ENCODE results near the gene PARP4.
"Not testable (repeated sequence)": the region's sequence is repeated elsewhere in the genome, so short reads cannot be mapped to it uniquely, and the experiment has no call there.

Gene PARP4

GRCh38 chr13:24444851-24445250 lies 67.7 kb downstream of the PARP4 start:
- DNase-seq = not testable (repeated sequence)

DNA sequence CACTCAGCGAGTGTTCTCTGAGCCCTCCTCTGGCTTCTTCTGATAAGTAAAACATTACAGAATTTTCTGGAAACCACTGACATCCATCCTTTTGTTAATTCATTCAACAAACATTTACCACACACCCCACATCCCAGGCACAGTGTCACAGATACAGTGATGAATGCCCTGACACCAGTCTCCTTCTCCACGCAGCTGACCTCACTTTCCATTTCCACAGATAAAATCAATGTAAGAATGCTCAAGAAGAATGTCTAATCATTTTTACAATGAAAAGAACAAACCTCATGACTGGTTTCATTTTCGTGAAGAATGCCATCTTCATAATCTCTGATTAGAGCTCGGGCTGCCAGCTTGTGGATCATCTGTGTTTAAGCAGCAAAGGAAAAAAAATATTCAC lies 69.2 kb downstream of the PARP4 start:
- no peak for DNase-seq

DNA sequence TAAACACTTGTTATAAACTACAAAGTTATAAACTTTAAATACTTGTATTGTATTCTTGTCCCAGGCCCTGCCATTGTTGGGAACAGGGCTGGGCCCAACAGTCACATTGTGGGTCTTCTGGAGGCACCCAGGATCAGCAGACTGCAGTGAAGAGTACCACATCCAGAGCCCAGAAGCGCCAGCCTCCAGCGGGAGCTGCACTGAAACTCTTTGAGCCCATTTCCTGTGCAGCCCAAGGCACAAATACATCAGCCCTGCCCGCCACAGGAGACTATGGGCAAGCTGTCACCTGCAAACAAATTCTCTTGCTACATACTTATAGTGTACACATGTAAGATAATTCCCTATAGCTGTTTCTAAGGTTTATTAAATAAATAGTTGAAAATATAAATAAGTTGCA lies 86.5 kb downstream of the PARP4 start:
- not testable (repeated sequence) for DNase-seq

GRCh38 chr13:24419668-24420067 lies 92.9 kb downstream of the PARP4 start:
- not testable (repeated sequence) for DNase-seq

- no peak for DNase-seq
Observed at GRCh38 chr13:24407844-24408243, 104.7 kb downstream of the PARP4 start.

- DNase-seq = no peak
Observed at GRCh38 chr13:24406524-24406923, 106.1 kb downstream of the PARP4 start.

DNA sequence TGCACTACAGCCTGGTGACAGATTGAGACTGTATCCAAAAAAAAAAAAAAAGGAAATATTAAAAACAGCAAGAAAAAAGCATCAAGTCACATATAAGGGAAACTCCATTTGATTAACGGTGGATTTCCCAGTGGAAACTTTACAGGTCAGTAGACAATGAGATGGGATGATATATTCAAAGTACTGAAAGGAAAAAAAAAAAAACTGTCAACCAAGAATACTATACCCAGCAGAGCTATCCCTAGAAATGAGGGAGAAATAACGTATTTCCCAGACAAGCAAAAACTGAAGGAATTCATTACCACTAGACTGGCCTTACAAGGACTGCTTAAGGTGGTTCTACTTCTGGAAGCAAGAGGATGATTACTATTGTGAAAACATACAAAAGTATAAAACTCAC lies 115.8 kb downstream of the PARP4 start:
- no peak for DNase-seq

DNA sequence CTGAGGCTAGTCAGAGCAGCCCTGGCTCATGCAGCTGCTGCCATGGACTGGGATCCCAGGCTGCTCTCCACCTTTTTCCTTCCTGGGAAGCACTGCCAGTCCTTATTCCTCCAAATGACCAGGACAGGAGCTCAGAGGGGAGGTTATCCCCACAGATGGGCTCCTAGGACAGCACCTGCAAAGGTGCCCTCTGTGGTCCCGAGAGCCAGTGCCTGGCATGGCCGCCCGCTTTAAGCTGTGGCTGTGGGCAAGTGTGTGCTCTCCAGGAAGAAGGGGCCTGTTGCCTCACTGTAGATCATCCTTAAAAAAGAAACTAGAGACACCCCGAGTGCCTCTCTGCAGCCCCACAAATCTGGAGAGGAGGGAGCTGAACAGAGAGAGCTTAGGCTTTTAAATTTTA lies 119.6 kb downstream of the PARP4 start:
- DNase-seq = no peak

GRCh38 chr13:24391771-24392683 lies 120.6 kb downstream of the PARP4 start:
- not testable (repeated sequence) for DNase-seq

DNA sequence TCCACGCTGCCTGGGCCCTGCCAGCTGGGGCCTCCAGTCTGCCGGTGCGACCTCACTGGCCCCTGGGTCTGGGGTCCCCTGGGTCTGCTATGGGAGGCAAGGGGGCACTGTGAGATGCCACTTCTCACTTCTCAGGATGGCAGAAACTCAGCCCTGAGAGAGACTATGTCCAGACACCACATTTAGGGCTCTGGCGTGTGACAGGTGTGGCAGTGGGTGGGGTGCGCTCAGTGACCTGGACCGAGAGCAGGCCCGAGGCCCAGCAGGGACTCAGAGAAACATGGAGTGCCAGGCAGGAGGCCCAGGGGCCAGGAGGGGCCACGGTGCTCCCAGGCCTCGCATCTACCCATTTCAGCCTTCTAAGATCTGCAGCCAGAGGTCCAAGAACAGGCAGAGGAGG lies 121.8 kb downstream of the PARP4 start:
- DNase-seq = not testable (repeated sequence)

DNA sequence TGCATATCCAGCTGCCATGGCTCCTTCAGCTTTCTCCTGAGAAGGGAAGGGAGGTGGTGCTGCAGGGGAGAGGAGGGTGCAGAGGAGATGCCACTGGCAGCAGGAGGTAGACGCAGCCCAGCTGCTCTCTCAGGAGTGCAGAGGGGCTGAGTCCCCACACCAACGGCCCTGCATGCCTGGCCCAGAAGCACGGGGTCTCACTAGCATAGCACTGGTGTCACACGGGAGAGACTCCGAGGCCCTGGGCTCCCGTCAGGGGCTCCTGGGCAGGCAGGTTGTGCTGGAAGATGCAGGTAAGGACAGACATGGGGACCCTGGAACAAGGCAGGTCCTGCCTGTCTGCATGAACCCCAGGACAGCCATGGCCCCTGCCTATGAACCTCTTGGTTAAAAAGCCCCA lies 123.1 kb downstream of the PARP4 start:
- no peak for DNase-seq

GRCh38 chr13:24388743-24389142 lies 123.8 kb downstream of the PARP4 start:
- DNase-seq = not testable (repeated sequence)

- no peak for DNase-seq
Observed at GRCh38 chr13:24386816-24387708, 125.5 kb downstream of the PARP4 start.

- DNase-seq = no peak
Observed at GRCh38 chr13:24385902-24386301, 126.7 kb downstream of the PARP4 start.

- DNase-seq = not testable (repeated sequence)
Observed at GRCh38 chr13:24384946-24385345, 127.6 kb downstream of the PARP4 start.

- DNase-seq = not testable (repeated sequence)
Observed at GRCh38 chr13:24384091-24384490, 128.5 kb downstream of the PARP4 start.

DNA sequence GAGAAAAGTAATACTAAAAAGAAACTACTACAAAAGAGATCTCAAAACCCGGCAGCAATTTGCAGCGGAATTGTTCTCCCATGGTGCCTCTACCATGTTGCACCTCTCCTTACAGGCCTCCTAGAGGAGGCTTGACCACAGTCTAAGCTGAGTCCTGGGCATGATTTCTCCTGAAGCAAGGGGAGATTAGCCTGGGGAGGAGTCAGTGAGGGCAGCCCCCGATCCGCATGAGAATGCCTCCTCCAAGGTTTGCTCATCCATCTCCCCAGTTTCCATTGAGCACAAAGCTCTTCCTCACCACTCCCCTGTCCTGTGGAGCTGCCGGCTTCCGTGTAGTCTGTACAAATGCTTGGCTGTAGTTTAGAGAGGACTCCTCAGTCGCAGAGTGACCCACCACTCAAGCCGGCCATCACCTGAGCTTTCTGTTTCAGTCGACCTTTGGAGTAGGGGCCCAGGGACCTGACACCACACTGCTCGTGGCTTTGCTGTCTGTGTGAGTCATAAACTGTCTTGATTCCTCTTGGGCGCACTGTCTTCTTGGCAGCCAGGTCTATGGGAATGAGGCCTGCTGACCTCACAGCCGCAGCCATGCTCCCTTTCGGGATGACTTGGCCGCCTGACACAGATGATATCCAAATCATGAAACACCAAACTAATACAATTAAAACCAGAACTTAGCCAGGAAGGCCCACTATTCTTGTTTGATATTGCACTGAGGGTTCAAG lies 130.9 kb downstream of the PARP4 start:
- DNase-seq = no peak

GRCh38 chr13:24380881-24381280 lies 131.7 kb downstream of the PARP4 start:
- not testable (repeated sequence) for DNase-seq

- DNase-seq = not testable (repeated sequence)
Observed at GRCh38 chr13:24380227-24380626, 132.4 kb downstream of the PARP4 start.

- not testable (repeated sequence) for DNase-seq
Observed at GRCh38 chr13:24371273-24371672, 141.3 kb downstream of the PARP4 start.
